T47D (cell line): ENCODE results near the gene BMP7.
A peak's percentile ranks its signal among the peaks of the same experiment; 100 is the strongest.

ENCODE experiments used
- DNase-seq, 2 experiments: peaks; one replicate each; pipeline versions ENCODE4 v3.0.0 to v3.0.0-alpha.2; 2011 to 2012; ENCODE audit warnings: low read depth in 1 of 2, low spot score in 1 of 2
- JUND ChIP-seq: IDR thresholded peaks from 2 replicates; pipeline ENCODE4 v1.6.1; 2012; ENCODE audit warnings: low read depth
- in situ Hi-C: cut with HindIII; loops from 2 replicates; pipeline ENCODE4 v1.10.0; 2016; ENCODE audit warnings: low sequenced_read_pairs, low pct_unique_long_range_greater_than_20kb

Gene BMP7

DNA sequence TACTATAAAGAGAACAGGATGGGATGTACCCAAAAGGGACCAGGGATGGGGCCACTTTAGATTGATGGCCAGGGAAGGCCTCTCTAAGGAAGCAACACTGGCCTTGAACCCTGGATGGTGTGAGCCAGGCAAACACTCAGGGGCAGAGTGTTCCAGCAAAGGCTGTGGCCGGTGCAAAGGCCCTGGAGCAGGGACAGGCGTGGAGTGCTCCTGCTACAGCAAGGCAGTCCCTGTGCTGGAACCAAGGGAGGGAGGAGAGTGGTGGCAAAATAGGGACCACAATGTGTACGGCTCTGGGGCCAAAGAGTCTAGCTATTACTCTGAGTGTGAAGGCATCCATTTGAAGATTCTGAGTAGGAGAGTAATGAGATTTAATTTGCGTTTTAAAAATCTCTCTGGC is 131.6 kb downstream of the BMP7 start:
- in situ Hi-C loops = no loop called here
- no peak for TF ChIP-seq JUND
- no peak for DNase-seq

- no peak for TF ChIP-seq JUND
- DNase-seq = no peak
- in situ Hi-C loops = no loop called here
Observed at GRCh38 chr20:57133926-57134650, 132.4 kb downstream of the BMP7 start.

- TF ChIP-seq JUND = no peak
- DNase-seq = no peak
- in situ Hi-C loops = no loop called here
Observed at GRCh38 chr20:57131601-57132391, 134.6 kb downstream of the BMP7 start.

- in situ Hi-C loops = no loop called here
- TF ChIP-seq JUND = no peak
- DNase-seq = no peak
Observed at GRCh38 chr20:57131077-57131476, 135.4 kb downstream of the BMP7 start.

DNA sequence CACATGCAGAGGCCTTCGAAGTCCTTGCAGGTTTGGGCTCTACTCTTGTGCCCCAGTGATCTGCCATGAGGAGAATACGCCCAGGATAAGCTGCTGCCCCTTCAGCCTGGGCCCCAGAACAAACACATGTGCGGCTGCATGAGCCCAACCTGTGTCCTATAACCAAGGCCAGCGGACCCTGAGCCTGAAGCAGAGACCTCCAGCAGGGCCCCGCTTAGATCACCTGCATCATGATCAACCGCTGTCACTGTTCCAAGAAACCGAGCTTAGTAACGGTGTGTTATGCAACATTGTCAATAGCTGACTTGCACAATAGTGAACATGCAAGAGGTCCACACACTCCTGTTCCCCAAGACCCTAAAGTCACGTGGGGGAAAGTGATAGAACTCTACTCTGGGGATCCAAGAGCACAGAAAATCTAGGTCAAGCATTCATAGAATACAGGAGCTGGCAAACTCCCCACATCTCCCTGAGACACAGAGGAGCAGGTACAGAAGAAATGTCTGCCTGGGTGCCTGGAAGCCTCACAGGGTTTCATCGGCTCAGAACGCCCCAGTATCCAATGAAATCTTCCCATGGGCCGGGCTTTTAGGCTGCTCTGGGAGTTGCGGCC is 136.2 kb downstream of the BMP7 start:
- in situ Hi-C loops = no loop called here
- no peak for TF ChIP-seq JUND

GRCh38 chr20:57129303-57129702 is 137.1 kb downstream of the BMP7 start:
- no peak for TF ChIP-seq JUND
- in situ Hi-C loops = no loop called here

More for the DNA sequence above, 136.2 kb downstream of the BMP7 start:
- peak in 1 of 2 experiments; percentile 17 for DNase-seq

DNA sequence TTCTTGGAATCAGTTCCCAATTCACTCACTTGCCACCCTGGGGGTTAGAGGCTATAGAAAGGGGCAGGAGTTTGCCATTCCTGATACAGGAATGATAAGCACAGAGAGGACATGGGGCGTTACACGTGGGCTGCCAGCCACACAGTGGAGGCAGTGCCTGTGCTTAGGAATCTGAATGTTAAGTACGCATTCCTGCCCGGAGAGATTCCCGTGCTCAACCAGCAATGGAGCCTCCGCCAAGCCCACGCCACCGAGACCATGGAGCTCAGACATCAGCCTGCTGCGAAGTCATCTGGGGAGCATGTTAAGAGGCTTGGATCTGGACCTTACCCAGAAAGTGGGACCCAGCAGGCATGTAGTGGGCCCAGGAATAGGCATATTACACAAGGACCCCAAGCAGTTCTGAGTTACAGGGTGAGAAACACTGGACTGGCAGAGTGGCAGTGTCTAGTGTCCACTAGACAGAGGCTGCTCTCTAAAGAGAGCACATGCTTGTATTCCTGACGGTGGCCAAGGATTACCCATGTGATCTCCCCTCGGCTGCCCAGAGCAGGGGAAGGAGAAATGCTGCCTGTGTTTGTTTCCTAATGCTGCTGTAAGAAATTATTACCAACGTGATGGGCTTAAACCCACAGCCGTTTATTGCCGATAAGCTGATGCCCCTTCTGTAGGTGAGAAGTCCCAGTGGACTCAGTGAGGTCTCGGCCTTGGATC is 138.2 kb downstream of the BMP7 start:
- DNase-seq = no peak
- no peak for TF ChIP-seq JUND
- in situ Hi-C loops = no loop called here

More at GRCh38 chr20:57129303-57129702, 137.1 kb downstream of the BMP7 start:
- DNase-seq = no peak

GRCh38 chr20:57126481-57127092 is 139.9 kb downstream of the BMP7 start:
- DNase-seq = no peak
- TF ChIP-seq JUND = no peak
- in situ Hi-C loops = no loop called here

- no peak for TF ChIP-seq JUND
- DNase-seq = no peak
- in situ Hi-C loops = no loop called here
Observed at GRCh38 chr20:57124800-57125517, 141.5 kb downstream of the BMP7 start.

GRCh38 chr20:57124366-57124765 is 142.1 kb downstream of the BMP7 start:
- DNase-seq = no peak
- TF ChIP-seq JUND = no peak
- in situ Hi-C loops = no loop called here

- in situ Hi-C loops = no loop called here
- DNase-seq = no peak
- TF ChIP-seq JUND = no peak
Observed at GRCh38 chr20:57123504-57123903, 142.9 kb downstream of the BMP7 start.
